Measurements from ENCODE around the gene CEP128. TPM values are rescaled to one million over a fixed set of nuclear protein-coding genes. Genes with fewer than 3 reads are reported as not detected.

Gene CEP128
- polyA plus RNA-seq, 1 of the 3 experiments (the other 2 are of a cell fraction): 1.2 TPM

GRCh38 chr14:80764921-80765507, 176.5 kb downstream of the CEP128 start:
- Histone ChIP-seq H4K20me1 (ENCODE audit: insufficient read depth) (no peaks in the 10 kb centered on the region), H3K9ac (no peak overlapping the region), H3K9me3 (no peaks in the 10 kb centered on the region), H3K36me3 (replicated peaks in 1 of 2; ENCODE audit: control insufficient read depth in 1 of 2, insufficient read depth in 2 of 2, low read length in 1 of 2) (peaks cover 0 to 11% of the 10 kb centered on the region in 2 experiments), H3F3A (replicated peaks; ENCODE audit: insufficient read depth) (peaks cover 2% of the 10 kb centered on the region), H3K27ac (ENCODE audit: low read depth in 2 of 2, low read length in 1 of 2) (no peak overlapping the region), H3K4me1 (ENCODE audit: control insufficient read depth in 1 of 2, insufficient read depth in 2 of 2, low read depth in 1 of 2, low read length in 1 of 2) (peaks cover 0 to under 1% of the 10 kb centered on the region in 2 experiments; a peak in 1 of 4 replicates), H3K79me2 (ENCODE audit: insufficient read depth) (no peaks in the 10 kb centered on the region), H3K4me3 (ENCODE audit: low read depth in 2 of 2, low read length in 1 of 2) (no peak overlapping the region), H2AFZ (ENCODE audit: low read depth) (no peak overlapping the region), H3K27me3 (ENCODE audit: insufficient read depth) (no peaks in the 10 kb centered on the region), H3K4me2 (no peak overlapping the region), H3K9me2 (no peaks in the 10 kb centered on the region)
- ChIA-PET POLR2A (no interaction called here), CTCF (no interaction called here)
- WGBS (ENCODE audit: low lambda C conversion rate): 98% methylated on average over 6 of the region's 6 CpGs
- TF ChIP-seq GATA2 (CRISPR knock-in tag; IDR thresholded peaks at IDR 0.05): no peak
- no peak for TF ChIP-seq CTCF (IDR thresholded peaks at IDR 0.05)
- no peak for TF ChIP-seq REST (IDR thresholded peaks at IDR 0.05; ENCODE audit: low read depth, low read length)
- no peak for TF ChIP-seq SIN3A (IDR thresholded peaks at IDR 0.05; ENCODE audit: borderline replicate concordance, low read depth, low read length)
- TF ChIP-seq RAD21 (IDR thresholded peaks at IDR 0.05; ENCODE audit: low read length): no peak
- no peak for TF ChIP-seq TCF12 (IDR thresholded peaks at IDR 0.05)
- TF ChIP-seq NRF1 (IDR thresholded peaks at IDR 0.05; ENCODE audit: low read depth, low read length): no peak
- no peak for TF ChIP-seq TAF1 (IDR thresholded peaks at IDR 0.05; ENCODE audit: borderline replicate concordance, low read depth, low read length)
- no peak for TF ChIP-seq NFIC (IDR thresholded peaks at IDR 0.05; ENCODE audit: borderline replicate concordance)
- DNase-seq: no peak

GRCh38 chr14:80764496-80764895, 177.0 kb downstream of the CEP128 start:
- H3K4me2 ChIP-seq: no peak overlapping the region
- H3K9ac ChIP-seq: no peak overlapping the region
- no peaks in the 10 kb centered on the region for H3K9me3 ChIP-seq
- no peaks in the 10 kb centered on the region for H3K9me2 ChIP-seq
- no peak for DNase-seq
- ChIA-PET POLR2A (no interaction called here), CTCF (no interaction called here)
- WGBS (ENCODE audit: low lambda C conversion rate): 100% methylated on average over 1 of the region's 1 CpG
- H3K4me1 ChIP-seq (ENCODE audit: control insufficient read depth in 1 of 2, insufficient read depth in 2 of 2, low read depth in 1 of 2, low read length in 1 of 2): no peaks in the 10 kb centered on the region
- H3F3A ChIP-seq (replicated peaks; ENCODE audit: insufficient read depth): no peaks in the 10 kb centered on the region
- H3K27ac ChIP-seq (ENCODE audit: low read depth in 2 of 2, low read length in 1 of 2): no peak overlapping the region
- no peaks in the 10 kb centered on the region for H4K20me1 ChIP-seq (ENCODE audit: insufficient read depth)
- H3K4me3 ChIP-seq (ENCODE audit: low read depth in 2 of 2, low read length in 1 of 2): no peak overlapping the region
- no peaks in the 10 kb centered on the region for H3K79me2 ChIP-seq (ENCODE audit: insufficient read depth)
- no peaks in the 10 kb centered on the region for H3K27me3 ChIP-seq (ENCODE audit: insufficient read depth)
- H2AFZ ChIP-seq (ENCODE audit: low read depth): no peak overlapping the region
- H3K36me3 ChIP-seq (replicated peaks in 1 of 2; ENCODE audit: control insufficient read depth in 1 of 2, insufficient read depth in 2 of 2, low read length in 1 of 2): peaks cover 0 to 11% of the 10 kb centered on the region in 2 experiments
- no peak for TF ChIP-seq USF2 (IDR thresholded peaks at IDR 0.05; ENCODE audit: borderline replicate concordance, low read depth, low read length)
- no peak for TF ChIP-seq GABPA (IDR thresholded peaks at IDR 0.05; ENCODE audit: low read depth)
- TF ChIP-seq REST (IDR thresholded peaks at IDR 0.05; ENCODE audit: low read depth, low read length): no peak
- no peak for TF ChIP-seq MXI1 (IDR thresholded peaks at IDR 0.05; ENCODE audit: low read depth, low read length)
- no peak for TF ChIP-seq FOXJ3 (CRISPR knock-in tag; IDR thresholded peaks at IDR 0.05)
- no peak for TF ChIP-seq FOXM1 (IDR thresholded peaks at IDR 0.05; ENCODE audit: low read depth)
- no peak for TF ChIP-seq FOSL2 (IDR thresholded peaks at IDR 0.05; ENCODE audit: borderline replicate concordance, low read depth)
- TF ChIP-seq MEF2A (IDR thresholded peaks at IDR 0.05; ENCODE audit: borderline replicate concordance, low read depth): no peak
- TF ChIP-seq YY1 (IDR thresholded peaks at IDR 0.05; ENCODE audit: low read depth): no peak
- no peak for TF ChIP-seq EZH2phosphoT487 (IDR thresholded peaks at IDR 0.05; ENCODE audit: borderline replicate concordance, low read depth)

Measured in SK-N-SH (cell line).